ENCODE data around the gene PPP2R5C.

DNA sequence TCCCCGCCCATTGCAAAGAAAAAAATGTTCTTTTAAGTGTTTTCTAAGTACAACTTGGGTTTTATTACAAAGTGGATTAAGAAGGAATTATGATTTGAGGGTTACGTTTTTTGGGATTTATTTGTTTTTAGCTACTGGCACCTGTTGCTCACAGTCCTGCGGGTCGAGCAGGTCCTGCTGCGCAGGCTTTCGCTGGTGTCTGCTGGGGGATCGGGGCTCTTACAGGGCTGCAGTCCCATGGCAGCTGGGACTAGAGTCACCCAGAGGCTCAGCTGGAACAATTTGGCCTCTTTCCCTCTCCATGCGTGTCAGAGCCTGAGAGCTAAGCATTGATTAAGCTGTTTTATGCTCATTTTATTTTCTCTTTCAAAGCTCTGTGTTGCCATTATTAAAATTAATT, 147.3 kb downstream of the PPP2R5C start:
- TF ChIP-seq, protein P1, sequence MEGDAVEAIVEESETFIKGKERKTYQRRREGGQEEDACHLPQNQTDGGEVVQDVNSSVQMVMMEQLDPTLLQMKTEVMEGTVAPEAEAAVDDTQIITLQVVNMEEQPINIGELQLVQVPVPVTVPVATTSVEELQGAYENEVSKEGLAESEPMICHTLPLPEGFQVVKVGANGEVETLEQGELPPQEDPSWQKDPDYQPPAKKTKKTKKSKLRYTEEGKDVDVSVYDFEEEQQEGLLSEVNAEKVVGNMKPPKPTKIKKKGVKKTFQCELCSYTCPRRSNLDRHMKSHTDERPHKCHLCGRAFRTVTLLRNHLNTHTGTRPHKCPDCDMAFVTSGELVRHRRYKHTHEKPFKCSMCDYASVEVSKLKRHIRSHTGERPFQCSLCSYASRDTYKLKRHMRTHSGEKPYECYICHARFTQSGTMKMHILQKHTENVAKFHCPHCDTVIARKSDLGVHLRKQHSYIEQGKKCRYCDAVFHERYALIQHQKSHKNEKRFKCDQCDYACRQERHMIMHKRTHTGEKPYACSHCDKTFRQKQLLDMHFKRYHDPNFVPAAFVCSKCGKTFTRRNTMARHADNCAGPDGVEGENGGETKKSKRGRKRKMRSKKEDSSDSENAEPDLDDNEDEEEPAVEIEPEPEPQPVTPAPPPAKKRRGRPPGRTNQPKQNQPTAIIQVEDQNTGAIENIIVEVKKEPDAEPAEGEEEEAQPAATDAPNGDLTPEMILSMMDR (IDR thresholded peaks at IDR 0.05) = no peak
- no peak for TF ChIP-seq POLR2A (IDR thresholded peaks at IDR 0.05)

All from testis (tissue), 2 donors.